ENCODE data around the gene PSD4.

Gene PSD4

DNA sequence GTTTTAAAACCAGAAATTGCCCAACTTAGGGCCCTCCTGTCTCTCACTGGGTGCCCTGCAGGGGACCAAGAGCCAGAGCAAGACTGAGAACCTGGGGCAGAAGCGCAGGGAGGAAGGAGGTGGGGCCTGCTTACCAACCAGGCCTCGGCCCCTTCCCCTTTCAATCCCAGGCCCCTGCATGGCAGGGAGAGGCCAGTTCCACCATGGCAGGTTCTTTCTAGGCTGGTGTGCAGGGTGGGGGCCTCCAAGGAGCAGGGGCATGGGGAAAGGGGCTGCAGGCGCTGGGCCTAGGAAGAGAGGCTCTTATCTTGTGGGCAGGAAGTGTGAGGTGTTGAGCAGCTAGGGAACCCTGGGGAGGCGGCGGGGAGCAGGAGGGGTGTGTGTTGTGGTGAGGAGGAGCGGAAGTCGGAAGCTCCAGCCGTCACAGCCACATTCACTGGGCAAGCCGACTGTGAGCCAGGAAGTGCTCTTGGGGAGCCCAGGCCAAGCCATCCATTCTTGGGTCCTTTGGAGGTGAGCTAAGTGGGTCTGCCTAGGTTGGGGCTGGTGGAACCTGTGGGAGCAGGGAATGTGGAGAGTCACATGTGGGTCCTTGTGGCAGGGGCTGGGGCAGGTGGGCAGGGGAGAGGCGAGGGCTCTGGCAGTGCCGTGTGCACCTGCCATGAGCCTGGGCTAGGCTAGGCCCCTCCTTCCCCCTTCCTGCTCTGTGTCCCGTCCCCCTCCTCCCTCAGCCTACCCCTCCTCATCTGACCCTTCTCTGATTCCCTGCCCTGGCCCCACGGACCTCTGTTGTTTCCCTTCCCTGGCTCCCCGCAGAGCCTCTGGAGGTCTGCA is at the start of gene PSD4:
TSS of gene PSD4 (plus strand) at position 430 of the 834 bp plus-strand sequence. CDS start 8,486 bp downstream, outside the sequence.
- in situ Hi-C loops (cut with MboI; ENCODE audit: low sequenced_read_pairs) = no loop called here
- no peaks in the 10 kb centered on the region for H3K9me3 ChIP-seq
- H3K4me1 ChIP-seq = no peaks in the 10 kb centered on the region
- H3K27me3 ChIP-seq (ENCODE audit: low read depth) = no peaks in the 10 kb centered on the region
- DNase-seq (ENCODE audit: low spot score in 2 of 2) = no peak
- no peak within 1 kb of the TSS for H3K4me3 ChIP-seq
- no peaks in the 10 kb centered on the region for H3K36me3 ChIP-seq (replicated peaks)

GRCh38 chr2:113124181-113124961 is 49.4 kb upstream of the PSD4 start:
- H3K4me1 ChIP-seq = no peaks in the 10 kb centered on the region
- no peaks in the 10 kb centered on the region for H3K9me3 ChIP-seq
- no peak for DNase-seq (ENCODE audit: low spot score in 2 of 2)
- no peaks in the 10 kb centered on the region; the same call in 1 of the 2 replicates for H3K27me3 ChIP-seq (ENCODE audit: low read depth)
- no peak overlapping the region for H3K4me3 ChIP-seq
- H3K36me3 ChIP-seq (replicated peaks) = no peaks in the 10 kb centered on the region
- in situ Hi-C loops (cut with MboI; ENCODE audit: low sequenced_read_pairs) = no loop called here

DNA sequence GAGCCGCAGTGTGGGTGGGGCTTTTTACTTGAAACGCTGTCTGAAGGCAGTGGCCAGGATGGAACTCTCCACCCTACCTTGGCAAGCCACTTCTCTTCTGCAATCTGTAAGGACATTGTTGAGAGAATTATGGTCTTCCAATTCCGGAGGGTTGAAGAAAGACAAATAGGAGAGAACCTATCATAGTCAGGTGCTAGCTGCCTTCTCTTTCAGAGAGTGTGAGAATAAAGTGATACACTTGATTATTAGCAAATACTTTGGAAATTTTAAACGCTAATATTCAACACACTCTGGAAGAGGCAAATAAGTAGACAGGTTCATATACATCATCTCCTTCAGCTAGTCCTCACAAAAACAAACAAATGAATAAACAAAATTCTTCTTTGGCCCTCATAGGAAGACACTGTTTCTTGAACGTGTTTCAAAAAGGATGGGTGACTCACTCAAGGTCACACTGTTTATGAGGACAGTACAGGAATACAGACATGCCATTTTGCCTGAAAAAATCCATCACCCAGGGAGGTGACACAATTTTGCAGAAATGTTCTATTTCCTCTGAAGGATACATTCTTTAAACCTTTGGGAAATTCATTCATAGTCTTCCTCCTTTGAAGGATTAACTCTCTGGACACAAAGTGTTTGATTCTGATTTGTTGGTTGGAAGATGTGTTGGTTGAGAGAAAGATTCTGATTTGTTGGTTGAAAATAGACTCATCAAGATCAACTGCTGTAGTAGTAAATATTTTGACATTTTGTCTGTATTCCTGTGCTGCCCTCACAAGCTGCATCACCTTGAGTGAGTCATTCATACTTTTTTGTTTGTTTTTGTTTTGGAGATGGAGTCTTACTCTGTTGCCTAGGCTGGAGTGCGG is 48.6 kb upstream of the PSD4 start:
- Histone ChIP-seq H3K9me3 (no peaks in the 10 kb centered on the region), H3K36me3 (replicated peaks) (no peaks in the 10 kb centered on the region), H3K27me3 (ENCODE audit: low read depth) (no peaks in the 10 kb centered on the region; the same call in 1 of the 2 replicates), H3K4me1 (no peaks in the 10 kb centered on the region), H3K4me3 (no peak overlapping the region)
- no peak for DNase-seq (ENCODE audit: low spot score in 2 of 2)
- in situ Hi-C loops (cut with MboI; ENCODE audit: low sequenced_read_pairs) = no loop called here

DNA sequence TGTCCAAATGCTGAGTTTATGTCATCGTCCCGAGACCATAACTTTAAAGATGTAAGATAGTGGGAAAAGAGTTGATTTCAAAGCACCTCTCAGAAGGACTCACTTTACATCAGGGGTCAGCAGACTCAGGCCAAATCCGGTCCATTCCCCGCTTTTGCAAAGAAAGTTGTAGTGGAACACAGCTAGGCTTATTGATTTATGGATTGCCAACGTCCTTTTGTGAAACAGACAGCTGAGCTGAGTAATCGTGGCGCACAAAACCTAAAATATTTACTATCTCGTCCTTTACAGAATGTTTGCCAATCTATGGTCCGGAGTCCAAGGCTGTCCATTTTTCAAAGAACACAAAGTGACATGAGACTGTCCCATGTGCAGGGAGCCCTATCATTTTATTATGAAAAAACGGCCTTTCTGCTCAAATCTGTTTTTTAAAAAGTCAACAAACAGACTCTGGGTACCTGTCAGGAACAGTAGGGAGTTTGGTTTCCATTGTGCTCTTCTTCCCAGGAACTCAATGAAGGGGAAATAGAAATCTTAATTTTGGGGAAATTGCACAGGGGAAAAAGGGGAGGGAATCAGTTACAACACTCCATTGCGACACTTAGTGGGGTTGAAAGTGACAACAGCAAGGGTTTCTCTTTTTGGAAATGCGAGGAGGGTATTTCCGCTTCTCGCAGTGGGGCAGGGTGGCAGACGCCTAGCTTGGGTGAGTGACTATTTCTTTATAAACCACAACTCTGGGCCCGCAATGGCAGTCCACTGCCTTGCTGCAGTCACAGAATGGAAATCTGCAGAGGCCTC is 46.7 kb upstream of the PSD4 start, which contains the start of gene IL1RN:
TSS of gene IL1RN (plus strand) at position 754 of the 801 bp plus-strand sequence. CDS start at position 781, 27 bp downstream.
- no peaks in the 10 kb centered on the region for H3K4me1 ChIP-seq
- no peak within 1 kb of the TSS for H3K4me3 ChIP-seq
- H3K36me3 ChIP-seq (replicated peaks) = no peaks in the 10 kb centered on the region
- DNase-seq (ENCODE audit: low spot score in 2 of 2) = no peak
- H3K27me3 ChIP-seq (ENCODE audit: low read depth) = no peaks in the 10 kb centered on the region; the same call in 1 of the 2 replicates
- no peaks in the 10 kb centered on the region for H3K9me3 ChIP-seq
- in situ Hi-C loops (cut with MboI; ENCODE audit: low sequenced_read_pairs) = no loop called here

- Histone ChIP-seq H3K4me3 (no peak overlapping the region), H3K9me3 (no peaks in the 10 kb centered on the region), H3K4me1 (no peaks in the 10 kb centered on the region), H3K27me3 (ENCODE audit: low read depth) (no peaks in the 10 kb centered on the region; the same call in 1 of the 2 replicates), H3K36me3 (replicated peaks) (no peaks in the 10 kb centered on the region)
- in situ Hi-C loops (cut with MboI; ENCODE audit: low sequenced_read_pairs) = no loop called here
- no peak for DNase-seq (ENCODE audit: low spot score in 2 of 2)
Observed at GRCh38 chr2:113127646-113128570, 45.9 kb upstream of the PSD4 start.

- Histone ChIP-seq H3K9me3 (no peaks in the 10 kb centered on the region), H3K4me3 (no peak overlapping the region), H3K4me1 (no peaks in the 10 kb centered on the region), H3K36me3 (replicated peaks) (no peaks in the 10 kb centered on the region), H3K27me3 (ENCODE audit: low read depth) (no peaks in the 10 kb centered on the region)
- DNase-seq (ENCODE audit: low spot score in 2 of 2) = no peak
- in situ Hi-C loops (cut with MboI; ENCODE audit: low sequenced_read_pairs) = loop anchor here (10.0 kb wide), 1 partner anchor 245 kb away; no protein-coding TSS in a partner anchor
Observed at GRCh38 chr2:113129519-113130078, 44.2 kb upstream of the PSD4 start.

DNA sequence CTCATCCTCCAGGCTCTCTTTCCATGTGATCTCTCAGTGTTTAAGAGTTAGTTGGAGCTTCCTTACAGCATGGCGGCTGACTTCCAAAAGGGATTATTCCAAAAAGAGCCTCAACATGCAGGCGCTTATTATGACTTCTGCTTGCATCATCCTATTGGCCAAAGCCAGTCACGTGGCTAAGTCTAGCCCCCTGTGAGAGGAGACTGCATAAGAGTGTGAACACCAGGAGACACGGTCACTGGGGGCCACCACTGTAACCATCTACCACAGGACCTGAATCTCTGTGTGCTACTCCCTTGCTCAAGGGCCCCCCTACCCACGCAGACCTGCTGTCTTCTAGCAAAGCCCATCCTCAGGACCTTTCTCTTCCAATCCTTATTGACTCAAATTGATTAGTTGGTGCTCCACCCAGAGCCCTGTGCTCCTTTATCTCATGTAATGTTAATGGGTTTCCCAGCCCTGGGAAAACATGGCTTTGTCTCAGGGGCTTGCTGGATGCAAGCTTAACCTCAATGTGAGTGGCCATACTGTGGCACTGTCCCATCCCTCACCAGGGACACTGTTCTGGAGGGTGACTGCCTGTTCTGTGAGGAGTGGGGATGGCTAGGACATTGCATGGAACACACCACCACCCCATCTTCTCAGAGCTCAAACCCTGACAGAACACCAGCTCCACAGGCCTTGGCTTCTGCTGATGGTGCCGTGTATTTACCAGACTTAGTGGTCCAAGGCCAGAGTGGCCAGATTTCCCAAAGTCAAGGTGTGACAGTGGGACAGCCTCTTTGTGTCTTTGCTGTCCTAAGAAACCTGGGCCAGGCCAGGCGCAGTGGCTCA is 42.2 kb upstream of the PSD4 start:
- in situ Hi-C loops (cut with MboI; ENCODE audit: low sequenced_read_pairs) = loop anchor here (10.0 kb wide), 1 partner anchor 243 kb away; no protein-coding TSS in a partner anchor

GRCh38 chr2:113132414-113133021 is 41.3 kb upstream of the PSD4 start:
- DNase-seq (ENCODE audit: low spot score in 2 of 2) = no peak

More for the DNA sequence above, 42.2 kb upstream of the PSD4 start:
- H3K36me3 ChIP-seq (replicated peaks) = no peaks in the 10 kb centered on the region
- H3K9me3 ChIP-seq = no peaks in the 10 kb centered on the region
- DNase-seq (ENCODE audit: low spot score in 2 of 2) = no peak
- no peaks in the 10 kb centered on the region for H3K27me3 ChIP-seq (ENCODE audit: low read depth)
- no peaks in the 10 kb centered on the region for H3K4me1 ChIP-seq
- no peak overlapping the region for H3K4me3 ChIP-seq

GRCh38 chr2:113133704-113134598 is 39.8 kb upstream of the PSD4 start:
- no peak for DNase-seq (ENCODE audit: low spot score in 2 of 2)
- Histone ChIP-seq H3K9me3 (no peaks in the 10 kb centered on the region), H3K27me3 (ENCODE audit: low read depth) (no peaks in the 10 kb centered on the region), H3K4me3 (no peak overlapping the region), H3K36me3 (replicated peaks) (no peaks in the 10 kb centered on the region), H3K4me1 (no peaks in the 10 kb centered on the region)
- in situ Hi-C loops (cut with MboI; ENCODE audit: low sequenced_read_pairs) = loop anchor here (10.0 kb wide), 1 partner anchor 241 kb away; no protein-coding TSS in a partner anchor

More at GRCh38 chr2:113132414-113133021, 41.3 kb upstream of the PSD4 start:
- no peaks in the 10 kb centered on the region for H3K9me3 ChIP-seq
- no peaks in the 10 kb centered on the region for H3K4me1 ChIP-seq
- no peak overlapping the region for H3K4me3 ChIP-seq
- in situ Hi-C loops (cut with MboI; ENCODE audit: low sequenced_read_pairs) = loop anchor here (10.0 kb wide), 1 partner anchor 242 kb away; no protein-coding TSS in a partner anchor
- no peaks in the 10 kb centered on the region for H3K36me3 ChIP-seq (replicated peaks)
- no peaks in the 10 kb centered on the region for H3K27me3 ChIP-seq (ENCODE audit: low read depth)

DNA sequence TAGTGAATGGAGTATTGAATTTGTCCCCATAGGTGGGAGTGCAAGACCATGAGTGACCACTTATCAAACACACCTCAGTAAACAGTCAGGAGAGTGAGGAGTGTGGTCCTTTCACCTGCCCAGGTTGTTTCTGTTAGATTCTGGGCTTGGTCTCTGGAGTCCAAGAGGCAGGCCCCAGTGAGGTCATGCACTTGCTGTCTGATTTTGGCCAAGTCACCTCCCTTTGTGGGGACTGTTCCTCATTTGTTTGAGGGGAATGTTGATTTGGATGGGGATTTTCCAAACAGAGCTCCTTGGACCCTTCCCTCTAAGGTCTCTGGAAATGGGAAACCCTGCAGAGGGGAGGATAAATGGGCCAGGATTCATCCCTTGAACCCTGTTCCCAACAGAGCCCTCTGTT is 39.1 kb upstream of the PSD4 start:
- in situ Hi-C loops (cut with MboI; ENCODE audit: low sequenced_read_pairs) = loop anchor here (10.0 kb wide), 1 partner anchor 240 kb away; no protein-coding TSS in a partner anchor
- Histone ChIP-seq H3K27me3 (ENCODE audit: low read depth) (no peaks in the 10 kb centered on the region), H3K4me1 (no peaks in the 10 kb centered on the region), H3K9me3 (no peaks in the 10 kb centered on the region), H3K4me3 (no peak overlapping the region), H3K36me3 (replicated peaks) (no peaks in the 10 kb centered on the region)
- no peak for DNase-seq (ENCODE audit: low spot score in 2 of 2)

Measured in HAP-1 (cell line).